Activated CD8-positive, alpha-beta memory T cell treated with anti-CD3 and anti-CD28 coated beads, Interleukin-2, amount 50 U/mL, for 4 hours (primary cell): ENCODE data around the gene PSPH.
"Not testable (repeated sequence)": the region's sequence is repeated elsewhere in the genome, so short reads cannot be mapped to it uniquely, and the experiment has no call there.

Experiments
- DNase-seq: peaks from one replicate; pipeline ENCODE4 v3.0.0-alpha.2; 2020

Gene PSPH

GRCh38 chr7:56062382-56062781, 11.1 kb upstream of the PSPH start:
- no peak for DNase-seq

- no peak for DNase-seq
Measured at GRCh38 chr7:56053993-56054392, 2.7 kb upstream of the PSPH start.

GRCh38 chr7:56053379-56053778, 2.1 kb upstream of the PSPH start:
- no peak for DNase-seq

GRCh38 chr7:56051053-56051338, 248 bp downstream of the PSPH start:
- no peak for DNase-seq

GRCh38 chr7:56048763-56049162, 2.5 kb downstream of the PSPH start:
- DNase-seq, result not testable (repeated sequence)

- DNase-seq, result no peak
Measured at GRCh38 chr7:56048245-56048644, 3.0 kb downstream of the PSPH start.

- not testable (repeated sequence) for DNase-seq
Measured at GRCh38 chr7:56047446-56048116, 3.7 kb downstream of the PSPH start.

- no peak for DNase-seq
Measured at GRCh38 chr7:56046721-56047445, 4.4 kb downstream of the PSPH start.

GRCh38 chr7:56045758-56046157, 5.5 kb downstream of the PSPH start:
- not testable (repeated sequence) for DNase-seq

GRCh38 chr7:56040730-56041129, 10.5 kb downstream of the PSPH start:
- no peak for DNase-seq

- peak; percentile 76 for DNase-seq
Measured at GRCh38 chr7:56033671-56034432, 17.4 kb downstream of the PSPH start.

- not testable (repeated sequence) for DNase-seq
Measured at GRCh38 chr7:56032578-56032977, 18.7 kb downstream of the PSPH start.

- not testable (repeated sequence) for DNase-seq
Measured at GRCh38 chr7:56031556-56031955, 19.7 kb downstream of the PSPH start.

GRCh38 chr7:56030340-56030739, 20.9 kb downstream of the PSPH start:
- DNase-seq, result no peak

GRCh38 chr7:56028942-56029630, 22.2 kb downstream of the PSPH start:
- DNase-seq, result no peak

- DNase-seq, result no peak
Measured at GRCh38 chr7:56026538-56026937, 24.7 kb downstream of the PSPH start.

- no peak for DNase-seq
Measured at GRCh38 chr7:56023500-56023899, 27.7 kb downstream of the PSPH start.

- DNase-seq, result no peak
Measured at GRCh38 chr7:56019501-56019900, 31.7 kb downstream of the PSPH start.

GRCh38 chr7:56017015-56017414, 34.2 kb downstream of the PSPH start:
- DNase-seq, result not testable (repeated sequence)

GRCh38 chr7:56009695-56010094, 41.5 kb downstream of the PSPH start:
- DNase-seq, result no peak

- DNase-seq, result no peak
Measured at GRCh38 chr7:56007891-56008290, 43.4 kb downstream of the PSPH start.

- DNase-seq, result no peak
Measured at GRCh38 chr7:56007167-56007652, 44.0 kb downstream of the PSPH start.

GRCh38 chr7:56003749-56004148, 47.5 kb downstream of the PSPH start:
- no peak for DNase-seq
